ENCODE measurements around the gene RPL39L.

RPL39L gene

DNA sequence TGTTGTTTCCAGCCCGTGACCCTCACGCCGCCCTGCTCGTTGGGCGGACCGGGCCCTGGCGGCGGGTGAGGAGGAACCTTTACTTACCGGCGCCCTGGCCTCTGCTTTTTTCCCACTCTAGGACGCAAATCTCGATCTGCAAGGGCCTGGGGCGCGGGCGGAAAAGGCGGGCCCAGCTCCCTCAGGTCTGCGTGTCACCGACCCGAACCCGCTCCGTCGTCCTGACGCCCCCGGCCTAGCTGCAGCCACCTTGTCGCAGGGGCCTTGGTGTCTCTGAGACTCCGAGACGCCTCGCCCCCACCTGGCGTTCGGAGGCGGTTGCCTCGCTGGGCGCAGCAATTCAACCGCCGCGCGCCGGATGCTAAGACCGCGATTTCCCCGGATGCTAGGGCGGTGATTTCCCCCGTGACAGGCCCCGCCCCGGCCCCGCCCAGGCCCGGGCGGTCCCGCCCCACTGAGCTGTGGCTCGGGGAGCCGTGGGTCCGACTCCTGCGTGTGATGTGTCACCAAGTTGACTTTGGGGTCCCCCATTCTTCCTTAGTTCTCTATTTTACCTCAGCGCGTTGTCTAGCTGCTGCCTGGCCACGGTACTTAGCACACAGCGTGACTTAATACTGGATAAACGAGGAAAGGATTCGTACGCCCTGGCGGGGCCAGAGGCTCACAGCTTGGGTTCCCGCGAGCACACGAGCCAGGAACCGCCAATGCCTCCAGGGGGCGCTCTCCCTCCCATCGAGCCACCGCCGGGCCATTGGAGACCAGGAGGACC is at the start of gene RPL39L:
TSS of gene RPL39L (minus strand) at position 371 of the 769 bp plus-strand sequence. CDS start 18,196 bp downstream, outside the sequence.
- DNase-seq (ENCODE audit: insufficient read length, low spot score) (peak; percentile 80), FAIRE-seq (no peak)
- TF ChIP-seq, protein P1, sequence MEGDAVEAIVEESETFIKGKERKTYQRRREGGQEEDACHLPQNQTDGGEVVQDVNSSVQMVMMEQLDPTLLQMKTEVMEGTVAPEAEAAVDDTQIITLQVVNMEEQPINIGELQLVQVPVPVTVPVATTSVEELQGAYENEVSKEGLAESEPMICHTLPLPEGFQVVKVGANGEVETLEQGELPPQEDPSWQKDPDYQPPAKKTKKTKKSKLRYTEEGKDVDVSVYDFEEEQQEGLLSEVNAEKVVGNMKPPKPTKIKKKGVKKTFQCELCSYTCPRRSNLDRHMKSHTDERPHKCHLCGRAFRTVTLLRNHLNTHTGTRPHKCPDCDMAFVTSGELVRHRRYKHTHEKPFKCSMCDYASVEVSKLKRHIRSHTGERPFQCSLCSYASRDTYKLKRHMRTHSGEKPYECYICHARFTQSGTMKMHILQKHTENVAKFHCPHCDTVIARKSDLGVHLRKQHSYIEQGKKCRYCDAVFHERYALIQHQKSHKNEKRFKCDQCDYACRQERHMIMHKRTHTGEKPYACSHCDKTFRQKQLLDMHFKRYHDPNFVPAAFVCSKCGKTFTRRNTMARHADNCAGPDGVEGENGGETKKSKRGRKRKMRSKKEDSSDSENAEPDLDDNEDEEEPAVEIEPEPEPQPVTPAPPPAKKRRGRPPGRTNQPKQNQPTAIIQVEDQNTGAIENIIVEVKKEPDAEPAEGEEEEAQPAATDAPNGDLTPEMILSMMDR (IDR thresholded peaks at IDR 0.05; ENCODE audit: insufficient read depth, missing control alignments) = peak; percentile 26

DNA sequence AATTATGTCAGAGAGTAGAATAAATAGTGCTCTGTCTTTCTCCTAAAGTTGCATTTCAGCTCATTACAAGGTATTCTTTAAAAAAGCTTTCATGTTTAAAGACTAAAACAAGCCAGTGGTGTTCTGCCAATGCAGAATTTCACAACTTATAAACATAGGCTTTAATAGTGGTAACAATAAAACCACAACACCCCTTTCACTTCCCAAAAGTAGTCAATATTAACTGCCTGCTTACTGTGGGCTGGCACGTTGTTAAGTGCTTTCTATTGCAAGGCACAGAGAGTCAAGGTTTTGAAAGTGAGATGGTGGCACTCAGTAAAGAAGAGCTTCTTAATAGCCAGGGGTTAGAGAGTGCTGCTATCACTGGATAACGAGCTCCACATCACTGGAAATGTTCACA is 49.6 kb upstream of the RPL39L start:
- TF ChIP-seq, protein P1 (IDR thresholded peaks at IDR 0.05; ENCODE audit: insufficient read depth, missing control alignments) = no peak
- FAIRE-seq (no peak), DNase-seq (ENCODE audit: insufficient read length, low spot score) (no peak)

DNA sequence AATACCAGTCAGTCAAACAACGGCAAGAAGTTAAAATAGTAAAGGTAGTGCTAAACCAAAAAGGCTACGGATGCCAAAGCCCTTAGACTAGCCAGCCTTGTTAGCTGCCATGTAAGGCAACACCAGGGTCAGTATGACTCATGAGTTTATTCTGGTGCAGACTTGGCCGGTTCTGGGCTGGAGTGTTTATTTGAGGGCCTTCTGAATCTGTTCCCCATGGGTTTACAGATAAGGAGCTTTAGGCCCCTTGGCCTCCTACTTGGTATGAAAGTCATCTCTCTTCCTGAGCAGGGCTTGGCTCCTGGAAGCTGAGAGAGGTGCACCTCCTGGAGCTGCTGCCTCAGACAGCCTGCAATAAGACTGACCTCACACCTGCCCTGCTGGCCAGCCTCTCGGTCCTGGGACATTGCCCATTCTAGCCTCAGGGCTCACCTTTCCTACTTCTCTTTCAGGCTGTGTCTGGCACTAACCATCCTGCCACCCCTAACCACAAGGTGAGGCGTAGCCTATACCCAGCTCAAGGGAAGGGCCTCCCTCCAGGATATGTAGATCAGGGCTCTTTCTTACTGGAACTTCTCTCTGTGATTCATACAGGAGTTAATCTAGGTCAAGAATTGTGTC is 47.6 kb upstream of the RPL39L start:
- no peak for DNase-seq (ENCODE audit: insufficient read length, low spot score)
- TF ChIP-seq, protein P1 (IDR thresholded peaks at IDR 0.05; ENCODE audit: insufficient read depth, missing control alignments) = no peak
- FAIRE-seq = no peak

DNA sequence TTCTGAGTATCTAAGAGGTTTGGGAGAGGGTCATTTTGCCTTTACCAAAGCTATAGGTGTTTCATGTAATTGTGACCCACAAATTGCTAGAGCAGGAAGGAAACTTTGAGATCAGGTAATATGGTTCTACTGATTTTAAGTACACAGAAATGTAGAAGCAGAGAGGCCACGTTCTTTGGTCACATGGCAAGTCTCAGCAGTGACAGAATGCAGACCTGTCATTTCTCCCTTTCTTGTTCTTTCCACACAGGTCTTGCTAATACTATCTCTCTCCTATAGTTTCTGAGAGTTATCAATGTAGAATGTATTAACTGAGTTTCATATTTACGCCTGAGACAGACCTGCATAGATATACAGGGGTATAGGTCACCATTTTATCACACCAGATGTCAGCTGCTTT is 47.1 kb upstream of the RPL39L start:
- DNase-seq (ENCODE audit: insufficient read length, low spot score) = no peak
- TF ChIP-seq, protein P1 (IDR thresholded peaks at IDR 0.05; ENCODE audit: insufficient read depth, missing control alignments) = no peak
- FAIRE-seq = no peak

DNA sequence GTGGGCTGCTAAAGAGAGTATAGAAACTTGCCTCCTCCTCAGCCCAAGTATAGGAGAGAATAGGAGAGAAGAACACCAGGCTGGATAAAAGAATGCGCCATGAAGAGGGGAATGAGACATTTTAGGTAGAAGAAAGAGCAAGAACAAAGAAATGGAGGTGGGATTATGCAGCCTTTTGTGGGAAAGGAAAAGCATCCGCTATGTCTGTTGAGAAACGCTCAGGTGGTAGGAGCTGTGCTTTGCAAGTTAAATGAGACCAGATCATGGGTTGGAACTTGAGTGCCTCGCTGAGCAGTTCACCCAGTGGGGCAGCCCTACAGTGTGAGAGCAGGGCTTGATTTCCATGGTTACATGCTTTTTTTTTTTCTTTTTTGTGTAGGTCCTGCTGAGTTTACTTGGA is 46.5 kb upstream of the RPL39L start:
- DNase-seq (ENCODE audit: insufficient read length, low spot score) = no peak
- TF ChIP-seq, protein P1 (IDR thresholded peaks at IDR 0.05; ENCODE audit: insufficient read depth, missing control alignments) = no peak
- FAIRE-seq = no peak

DNA sequence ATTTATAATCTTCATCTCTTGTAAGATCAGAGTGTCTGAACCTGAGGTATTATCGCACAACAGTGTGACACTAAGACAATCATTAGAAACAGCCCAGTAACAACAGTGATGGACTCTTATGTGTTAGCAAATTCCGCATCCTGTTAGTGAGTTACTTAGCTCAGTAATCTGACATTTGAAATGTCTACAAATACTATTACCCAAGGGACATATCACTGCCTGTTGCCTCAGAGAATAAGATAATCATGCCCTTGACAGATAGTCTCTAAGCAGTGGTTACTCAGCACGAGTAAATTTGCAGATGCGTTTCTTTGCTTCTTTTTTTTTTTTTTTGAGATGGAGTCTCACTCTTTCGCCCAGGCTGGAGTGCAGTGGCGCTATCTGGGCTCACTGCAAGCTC is 44.6 kb upstream of the RPL39L start:
- TF ChIP-seq, protein P1 (IDR thresholded peaks at IDR 0.05; ENCODE audit: insufficient read depth, missing control alignments) = no peak
- no peak for DNase-seq (ENCODE audit: insufficient read length, low spot score)
- FAIRE-seq = no peak

Measured in D721Med (cell line).